OCI-LY3 (cell line): Measurements from ENCODE around the gene HABP2.

Experiments used
- CTCF ChIP-seq: fragments of 200-600, 300-600 bp; sonication (generic); IDR thresholded peaks from 2 replicates; pipeline ENCODE4 v1.5.1; 2014; ENCODE audit warnings: antibody characterized with exemption, low read length, low read depth
- EZH2phosphoT487 ChIP-seq: fragments of 200-600 bp; shearing (Covaris generic); IDR thresholded peaks from 2 replicates; pipeline ENCODE4 v1.6.1; 2018; ENCODE audit warnings: antibody characterized with exemption, mixed run types, low read depth

GRCh38 chr10:113503930-113504329, 48.9 kb upstream of the HABP2 start:
- TF ChIP-seq CTCF (no peak), EZH2phosphoT487 (no peak)
